Activated CD4-positive, alpha-beta T cell treated with anti-CD3 and anti-CD28 coated beads, Interleukin-2, Interleukin-4, amounts not matched to agents 100 ng/mL and 50 ng/mL, durations not matched to agents 16 hours and 8 hours (primary cell): Measurements from ENCODE around the gene MORN1.
"Not testable (repeated sequence)": the region's sequence is repeated elsewhere in the genome, so short reads cannot be mapped to it uniquely, and the experiment has no call there.

Source experiments
- DNase-seq: peaks from one replicate; pipeline ENCODE4 v3.0.0-alpha.2; 2020; ENCODE audit warnings: low spot score

The MORN1 gene

DNA sequence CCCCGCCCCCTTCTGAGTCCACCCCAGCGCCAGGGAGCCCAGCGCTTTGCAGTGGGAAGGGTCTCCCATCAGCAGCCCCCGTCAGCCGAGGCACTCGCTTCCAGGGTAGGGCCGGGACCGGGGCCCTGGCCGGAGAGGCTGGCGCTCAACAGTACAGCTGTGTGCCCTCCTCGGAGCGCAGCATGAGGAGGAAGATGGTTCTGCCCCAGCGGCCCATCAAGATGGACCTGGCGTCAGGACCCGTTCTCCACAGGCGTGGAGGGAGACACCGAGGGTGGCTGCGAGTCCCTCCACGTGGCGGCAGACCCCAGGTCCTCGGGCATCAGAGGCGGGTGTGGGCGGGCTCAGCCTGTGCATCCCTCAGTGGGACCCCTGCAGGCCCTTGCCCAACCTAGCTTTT, 54.3 kb downstream of the MORN1 start:
- no peak for DNase-seq

DNA sequence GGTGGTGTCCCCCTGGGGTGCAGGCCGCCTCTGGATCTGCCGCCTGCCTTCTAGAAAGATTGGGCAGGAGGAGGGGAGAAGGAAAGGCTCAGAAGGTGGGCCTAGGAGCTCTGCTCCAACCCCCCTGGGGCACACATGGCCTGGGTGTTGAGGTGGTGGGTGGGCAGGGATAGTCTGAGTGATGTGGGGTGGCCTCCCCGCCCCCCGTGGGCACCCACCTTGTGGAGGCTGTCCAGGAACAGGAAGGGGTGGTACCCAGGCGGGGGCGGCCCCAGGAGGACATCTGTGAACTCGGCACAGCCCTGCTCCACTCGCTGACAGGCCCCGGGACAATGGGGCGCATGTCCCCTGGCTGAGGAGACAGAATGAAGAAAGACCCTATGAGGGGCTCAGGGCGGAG, 54.9 kb downstream of the MORN1 start:
- no peak for DNase-seq

DNA sequence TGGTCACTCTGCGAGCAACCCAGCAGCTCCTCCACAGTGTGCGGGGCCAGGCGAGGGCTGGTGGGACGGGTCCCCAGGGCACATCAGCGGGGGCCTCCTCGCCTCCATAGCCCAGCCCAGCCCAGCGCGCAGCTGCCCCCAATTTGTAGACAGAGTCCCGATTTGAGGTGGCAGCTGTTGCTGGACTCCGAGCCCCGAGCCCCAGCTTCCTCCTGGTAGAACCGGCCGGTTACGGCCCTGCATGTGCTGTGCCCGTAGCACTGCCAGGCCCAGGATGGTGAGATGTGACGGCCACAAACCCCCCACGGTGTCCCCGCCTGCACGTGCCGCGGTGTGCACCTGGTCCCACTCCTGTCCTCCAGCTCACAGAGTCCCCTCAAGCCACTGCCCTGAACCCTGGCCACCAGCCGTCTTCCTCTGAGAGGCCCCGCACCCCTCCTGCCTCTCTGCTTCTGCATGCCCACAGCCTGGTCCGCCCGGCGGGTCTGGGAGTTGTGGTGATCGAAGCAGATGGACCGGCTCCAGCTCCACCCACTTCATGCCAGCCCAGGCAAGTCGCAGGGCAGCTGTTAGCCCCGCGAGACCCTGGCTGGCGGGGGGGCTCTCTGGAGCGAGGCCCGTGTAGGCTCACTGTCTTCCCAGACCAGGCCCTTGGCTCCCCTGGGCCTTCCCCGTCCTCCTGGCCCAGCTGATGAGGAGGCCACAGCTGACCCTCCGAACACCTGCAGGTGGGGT, 55.5 kb downstream of the MORN1 start:
- no peak for DNase-seq

DNA sequence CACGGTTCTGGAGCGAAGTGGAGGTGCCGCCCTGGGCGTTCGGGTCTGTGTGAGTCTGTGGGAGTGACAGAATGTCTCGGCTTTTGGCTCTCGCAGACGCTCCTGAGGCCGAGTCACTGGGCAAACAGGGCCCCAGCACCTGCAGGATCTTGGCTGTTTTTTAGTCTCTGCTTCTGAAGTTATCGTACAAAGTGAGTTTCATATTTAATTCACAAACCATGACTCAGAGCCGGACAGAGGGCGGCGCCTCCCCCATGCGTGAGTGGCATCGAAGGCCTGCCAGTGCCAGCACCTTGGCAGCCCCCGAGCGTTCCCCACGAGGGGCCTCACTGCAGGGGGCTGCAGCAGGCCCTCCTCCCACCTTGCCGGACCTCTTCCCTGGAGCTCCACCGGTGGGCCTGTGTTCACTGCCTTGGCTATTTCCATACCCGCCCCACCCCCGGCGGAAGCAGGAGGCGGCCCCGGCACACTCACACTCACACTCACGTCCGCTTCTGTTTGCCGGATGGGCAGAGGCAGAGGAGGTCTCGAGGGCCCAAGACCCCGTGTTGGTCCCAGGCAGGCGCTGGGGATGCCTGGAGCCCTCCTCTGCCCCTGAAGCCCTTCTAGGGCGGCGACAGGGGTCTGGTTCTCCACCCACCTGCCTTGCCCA, 56.3 kb downstream of the MORN1 start:
- no peak for DNase-seq

DNA sequence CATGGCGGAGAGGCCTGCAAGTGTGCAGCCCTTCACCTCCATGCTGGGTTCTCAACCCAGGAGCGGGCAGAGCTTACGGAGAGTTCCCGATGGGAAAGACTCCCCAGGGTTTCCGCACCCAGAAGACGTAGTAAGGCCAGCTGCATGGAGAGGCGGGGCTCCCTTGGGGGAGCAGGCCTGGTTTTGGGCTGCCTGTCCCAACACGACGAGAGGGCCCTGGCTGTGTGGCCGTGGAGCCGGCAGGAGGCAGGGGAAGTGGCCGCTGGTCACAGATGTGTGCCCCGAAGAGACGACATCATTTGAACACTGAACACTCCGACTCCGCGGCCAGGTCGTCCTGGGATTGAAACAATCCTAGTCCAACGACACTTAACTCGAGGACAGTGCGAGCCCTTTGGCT, 57.0 kb downstream of the MORN1 start:
- DNase-seq, result no peak

DNA sequence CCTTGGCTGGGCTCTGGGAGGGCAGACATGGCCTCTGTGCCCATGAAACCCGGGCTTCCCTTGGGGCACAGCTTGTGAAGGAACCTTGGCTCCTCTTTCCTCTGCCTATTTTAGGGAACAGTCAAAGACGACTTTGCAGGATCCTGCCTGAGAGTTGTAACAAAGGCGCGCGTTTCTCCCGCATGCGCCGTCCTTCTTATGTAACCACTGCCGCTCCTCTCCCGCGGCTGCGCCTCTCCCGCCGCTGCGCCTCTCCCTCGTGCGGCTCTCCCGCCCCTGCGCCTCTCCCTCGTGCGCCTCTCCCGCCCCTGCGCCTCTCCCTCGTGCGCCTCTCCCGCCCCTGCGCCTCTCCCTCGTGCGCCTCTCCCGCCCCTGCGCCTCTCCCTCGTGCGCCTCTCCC, 59.8 kb downstream of the MORN1 start:
- not testable (repeated sequence) for DNase-seq

DNA sequence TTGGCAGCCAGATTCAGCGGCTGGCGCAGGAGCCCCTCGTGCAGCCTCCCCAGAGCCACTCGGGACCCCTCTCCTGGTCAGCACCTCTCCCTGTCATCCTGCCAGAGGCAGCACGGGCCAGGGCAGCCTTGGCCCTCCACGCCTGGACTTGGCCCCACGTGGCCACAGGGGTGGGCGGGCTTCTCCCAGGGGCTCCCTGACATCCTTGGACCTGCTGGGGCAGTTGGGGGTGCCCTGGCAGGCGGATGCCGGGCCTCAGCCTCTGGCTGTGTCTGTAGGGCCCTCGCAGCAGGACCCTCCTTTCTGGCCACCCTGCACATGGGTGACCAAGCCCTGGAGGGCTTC, 60.2 kb downstream of the MORN1 start:
- DNase-seq, result no peak

DNA sequence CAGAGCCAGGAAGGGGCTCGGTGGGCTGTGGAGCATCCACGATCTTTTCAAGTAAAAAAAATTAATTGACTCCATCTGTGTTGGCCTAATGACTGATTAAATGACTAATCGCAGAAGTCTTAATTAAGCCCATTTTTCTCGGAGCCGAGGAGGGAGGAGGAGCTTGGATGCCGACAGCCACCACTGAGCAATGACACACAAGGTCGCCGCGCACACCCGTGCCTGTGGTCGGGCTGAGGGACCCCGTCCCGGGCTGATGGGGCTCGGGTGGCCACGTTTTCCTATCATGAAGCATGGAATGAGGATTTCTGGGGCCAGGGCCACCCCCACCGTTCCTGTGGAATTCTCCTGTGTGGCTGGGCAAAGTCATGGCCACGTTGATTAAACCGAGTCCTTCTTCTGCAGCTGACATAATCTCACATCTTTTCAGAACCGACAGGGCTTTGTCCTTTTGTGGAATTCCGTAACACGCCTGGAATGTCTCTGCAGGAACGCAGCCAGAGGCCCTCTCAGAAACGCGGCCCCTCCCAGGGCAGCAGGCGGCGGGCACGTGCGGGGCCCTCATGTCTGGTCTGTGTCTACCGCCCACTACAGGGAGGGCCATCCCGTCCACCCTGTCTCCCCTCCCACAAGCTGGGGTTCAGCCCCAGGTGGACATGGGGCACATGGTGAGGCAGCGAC, 60.7 kb downstream of the MORN1 start:
- DNase-seq, result no peak

DNA sequence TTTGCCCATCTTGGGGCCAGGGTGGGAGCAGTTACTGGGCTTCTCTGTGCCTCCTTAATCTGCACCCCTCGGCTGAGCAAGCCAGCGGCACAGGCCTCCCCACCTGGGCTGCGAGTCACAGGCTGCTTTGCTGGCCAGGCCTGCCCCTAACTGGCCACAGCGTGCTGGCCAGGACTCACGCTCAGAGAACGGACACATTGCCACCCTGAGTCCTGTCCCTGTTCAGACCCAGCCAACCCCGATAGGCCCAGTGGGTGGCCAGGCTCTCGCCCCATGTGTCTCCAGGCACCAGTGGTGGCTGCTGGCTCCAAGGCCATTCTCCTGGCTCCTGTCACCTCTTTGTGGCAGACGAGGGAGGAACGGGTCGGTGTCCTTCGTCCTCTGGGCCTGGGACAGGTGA, 61.3 kb downstream of the MORN1 start:
- DNase-seq, result no peak

DNA sequence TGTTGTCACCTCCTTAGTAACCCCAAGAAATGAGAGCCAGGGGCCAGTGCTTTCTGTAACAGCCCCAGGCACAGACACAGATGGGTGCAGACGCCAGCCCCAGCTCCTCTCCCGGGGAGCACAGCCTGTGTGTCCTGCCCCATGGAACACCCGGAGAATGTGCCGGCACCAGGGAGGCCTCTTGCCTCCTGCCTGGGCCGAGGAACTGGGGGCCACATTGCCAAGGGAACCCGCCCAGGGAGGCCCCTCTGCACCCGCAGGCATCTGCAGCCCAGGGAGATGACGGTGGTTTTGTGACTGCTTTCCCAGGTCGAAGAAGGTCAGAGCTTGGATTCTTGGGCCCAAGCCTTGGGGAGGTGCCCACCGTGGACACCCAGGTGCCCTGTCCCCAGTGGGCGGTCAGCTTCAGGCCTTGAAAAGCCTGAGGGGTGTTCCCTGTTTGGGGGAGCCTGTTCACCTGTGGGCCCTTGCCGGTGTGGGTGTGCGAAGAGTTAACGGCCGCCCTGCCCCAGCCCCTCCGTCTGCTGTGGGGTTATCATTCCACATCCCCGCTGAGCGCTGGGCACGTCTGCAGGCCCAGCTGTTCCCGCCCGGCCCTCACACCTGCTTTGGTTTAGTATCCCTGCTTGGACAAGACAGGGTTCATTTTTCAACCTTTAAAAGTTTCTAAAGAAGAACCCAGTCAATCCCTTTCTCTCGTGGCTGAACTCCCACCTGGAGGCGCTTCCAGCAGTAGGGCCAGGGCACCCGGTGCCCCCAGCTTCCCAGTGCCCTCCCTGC, 62.5 kb downstream of the MORN1 start:
- DNase-seq, result no peak

DNA sequence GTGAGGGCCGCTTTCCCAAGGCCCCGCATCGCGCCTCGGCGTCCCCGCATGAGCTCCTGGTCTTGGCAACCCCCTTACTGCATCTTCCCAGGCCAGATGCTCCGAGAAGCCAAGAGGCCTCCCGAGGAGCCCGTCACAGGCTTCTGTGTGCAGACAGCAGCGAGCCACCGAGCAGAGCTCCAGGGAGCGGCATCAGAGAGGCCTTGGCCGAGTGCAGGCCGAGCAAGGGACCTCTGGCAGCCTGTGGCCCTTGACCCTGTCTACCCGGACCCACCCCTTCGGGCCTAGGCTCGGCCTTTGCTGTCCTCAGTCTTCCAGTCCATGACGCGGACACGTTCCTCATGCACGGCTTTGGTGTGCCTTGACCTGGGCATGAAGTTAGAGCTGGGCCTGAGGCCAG, 63.5 kb downstream of the MORN1 start:
- no peak for DNase-seq

DNA sequence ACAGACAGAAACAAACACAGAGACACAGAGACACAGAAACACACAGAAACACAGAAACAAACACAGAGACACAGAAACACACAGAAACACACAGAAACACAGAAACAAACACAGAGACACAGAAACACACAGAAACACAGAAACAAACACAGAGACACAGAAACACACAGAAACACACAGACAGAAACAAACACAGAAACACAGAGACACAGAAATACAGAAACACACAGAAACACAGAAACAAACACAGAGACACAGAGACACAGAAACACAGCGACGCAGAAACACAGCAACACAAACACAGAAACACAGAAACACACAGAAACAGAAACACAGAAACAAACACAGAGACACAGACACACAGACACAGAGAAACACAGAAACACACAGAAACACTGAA, 64.2 kb downstream of the MORN1 start:
- DNase-seq, result not testable (repeated sequence)

DNA sequence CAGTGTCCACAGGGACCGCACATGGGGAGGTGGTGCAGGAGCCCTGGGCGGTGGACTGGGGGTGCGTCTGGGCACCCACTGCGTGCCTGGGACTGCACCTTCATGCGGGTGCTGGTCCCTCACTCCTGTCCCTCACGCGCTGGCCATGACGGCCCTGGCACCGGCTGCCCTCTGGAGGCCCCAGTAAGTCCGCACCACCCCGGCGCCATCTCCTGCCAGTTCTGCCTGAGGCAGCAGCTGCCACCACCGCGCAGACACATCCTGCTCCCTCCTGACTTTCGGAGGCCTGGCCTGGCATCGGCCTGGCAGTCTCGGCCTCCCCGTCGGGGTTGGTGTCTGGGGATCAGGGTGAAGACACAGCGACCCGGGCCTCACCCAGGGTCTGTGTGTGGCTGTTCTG, 64.8 kb downstream of the MORN1 start:
- no peak for DNase-seq

DNA sequence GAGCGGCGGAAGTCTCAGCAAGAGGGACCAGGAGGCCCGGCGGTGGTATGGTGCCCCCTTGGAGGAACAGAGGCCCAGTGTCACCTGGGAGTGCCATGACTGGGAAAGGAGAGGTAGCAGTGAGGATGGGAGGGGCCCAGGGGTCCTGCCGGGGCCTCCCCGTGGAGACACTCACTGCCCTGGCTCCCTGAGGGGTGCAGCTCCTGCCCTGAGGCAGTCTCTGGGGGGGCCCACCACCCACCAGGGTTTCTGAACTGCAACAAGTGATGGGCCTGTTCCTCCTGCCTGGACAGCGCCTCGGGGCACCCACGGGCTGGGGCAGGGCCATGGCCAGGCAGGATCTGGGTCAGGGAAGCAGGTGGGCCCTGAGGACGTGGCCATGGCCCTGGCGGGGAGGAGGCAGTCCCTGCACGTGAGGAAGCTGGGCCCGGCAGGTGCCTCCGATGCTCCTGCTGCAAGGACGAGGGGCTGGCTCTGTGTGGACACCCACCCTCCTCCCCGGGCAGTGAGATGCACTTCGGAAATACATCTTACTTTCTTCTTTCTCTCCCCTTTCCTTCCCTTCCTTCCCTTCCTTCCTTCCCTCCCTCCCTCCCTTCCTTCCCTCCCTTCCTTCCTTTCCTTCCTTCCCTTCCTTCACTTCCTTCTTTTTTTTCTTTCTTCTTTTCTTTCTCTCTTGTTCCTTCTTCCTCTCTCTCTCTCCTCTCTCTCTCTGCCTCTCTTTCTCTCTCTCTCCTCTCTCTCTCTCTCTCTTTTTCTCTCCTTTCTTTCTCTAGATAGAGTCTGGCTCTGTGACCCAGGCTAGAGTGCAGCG, 66.6 kb downstream of the MORN1 start:
- no peak for DNase-seq

DNA sequence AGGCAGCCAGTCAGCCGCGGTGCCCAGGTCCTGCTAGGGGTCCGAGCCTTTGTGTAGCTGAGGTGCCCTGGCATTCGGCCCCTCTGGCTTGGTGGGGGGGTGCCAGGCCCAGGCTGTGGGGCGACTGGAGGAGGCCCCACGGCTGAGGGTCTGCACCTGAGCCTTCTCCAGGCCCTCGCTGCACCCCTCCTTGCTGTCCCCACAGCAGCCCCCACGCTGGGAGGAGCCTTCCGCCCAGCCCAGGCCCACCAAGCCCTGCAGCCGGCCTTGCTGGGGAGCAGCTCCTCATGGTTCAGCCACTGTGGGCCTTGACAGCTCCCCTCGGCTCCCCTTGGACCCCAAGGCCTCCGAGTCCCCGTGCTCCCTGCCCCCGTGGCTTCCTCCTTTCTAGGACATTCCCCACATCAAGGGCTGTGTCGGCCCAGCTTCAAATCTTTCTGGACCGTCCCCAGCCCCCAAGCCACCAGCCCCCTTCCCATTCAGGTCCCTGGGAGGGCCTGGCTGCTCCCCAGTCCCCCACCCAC, 67.8 kb downstream of the MORN1 start:
- DNase-seq, result no peak

DNA sequence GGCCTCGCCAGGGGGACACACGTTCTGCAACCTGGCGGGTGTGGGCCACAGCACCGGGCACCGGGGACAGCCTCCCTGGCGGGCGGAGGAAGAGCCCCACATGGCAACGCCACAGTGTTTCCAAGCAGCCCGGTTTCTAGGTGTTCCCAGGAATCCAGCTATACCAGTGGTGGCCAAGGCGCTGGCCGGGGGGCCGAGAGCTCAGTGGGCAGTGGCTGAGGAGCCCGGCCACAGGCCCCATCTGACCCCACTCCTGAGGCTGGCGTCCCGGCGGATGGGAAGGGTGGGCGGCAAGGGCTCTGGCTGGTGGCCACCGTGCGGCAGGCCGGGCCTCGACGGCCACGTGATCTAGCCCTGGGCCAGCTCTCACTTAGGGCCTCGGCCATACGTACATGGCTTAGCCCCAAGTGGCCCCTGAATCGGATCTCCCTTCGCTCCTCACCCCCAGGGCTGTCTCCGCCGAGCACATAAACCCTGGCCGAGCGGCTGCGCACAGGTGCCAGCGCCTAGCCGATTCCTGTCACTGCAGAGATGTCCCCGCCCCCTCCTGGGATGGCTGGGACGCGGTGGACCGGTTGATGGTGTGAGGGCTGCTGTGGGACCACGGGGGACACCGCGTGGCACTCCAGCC, 68.7 kb downstream of the MORN1 start:
- DNase-seq, result no peak

DNA sequence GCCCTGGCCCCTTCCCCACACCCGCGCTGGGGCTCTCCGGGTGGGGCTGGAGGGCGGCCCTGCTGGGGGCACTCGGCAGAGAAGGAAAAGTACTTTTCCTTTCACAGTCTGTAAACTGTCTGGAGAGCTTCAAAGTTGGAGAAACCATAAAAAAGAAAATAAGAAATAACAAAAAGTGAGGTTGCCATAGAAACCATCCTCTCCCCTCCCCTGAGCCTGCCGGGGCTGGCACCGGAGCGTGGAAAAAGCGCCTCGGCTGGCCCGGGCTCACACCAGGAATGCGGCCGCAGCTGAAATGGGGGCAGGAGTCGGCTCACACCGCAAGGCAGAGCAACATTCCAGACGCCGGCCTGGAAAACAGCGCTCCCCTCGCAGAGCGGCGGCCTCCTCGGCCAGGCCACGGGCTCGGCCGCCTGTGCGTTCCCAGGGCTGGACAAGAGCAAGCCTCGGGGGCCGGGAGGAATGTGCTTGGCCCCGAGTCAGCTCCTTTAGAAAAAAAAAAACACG, 69.2 kb downstream of the MORN1 start:
- DNase-seq, result no peak

DNA sequence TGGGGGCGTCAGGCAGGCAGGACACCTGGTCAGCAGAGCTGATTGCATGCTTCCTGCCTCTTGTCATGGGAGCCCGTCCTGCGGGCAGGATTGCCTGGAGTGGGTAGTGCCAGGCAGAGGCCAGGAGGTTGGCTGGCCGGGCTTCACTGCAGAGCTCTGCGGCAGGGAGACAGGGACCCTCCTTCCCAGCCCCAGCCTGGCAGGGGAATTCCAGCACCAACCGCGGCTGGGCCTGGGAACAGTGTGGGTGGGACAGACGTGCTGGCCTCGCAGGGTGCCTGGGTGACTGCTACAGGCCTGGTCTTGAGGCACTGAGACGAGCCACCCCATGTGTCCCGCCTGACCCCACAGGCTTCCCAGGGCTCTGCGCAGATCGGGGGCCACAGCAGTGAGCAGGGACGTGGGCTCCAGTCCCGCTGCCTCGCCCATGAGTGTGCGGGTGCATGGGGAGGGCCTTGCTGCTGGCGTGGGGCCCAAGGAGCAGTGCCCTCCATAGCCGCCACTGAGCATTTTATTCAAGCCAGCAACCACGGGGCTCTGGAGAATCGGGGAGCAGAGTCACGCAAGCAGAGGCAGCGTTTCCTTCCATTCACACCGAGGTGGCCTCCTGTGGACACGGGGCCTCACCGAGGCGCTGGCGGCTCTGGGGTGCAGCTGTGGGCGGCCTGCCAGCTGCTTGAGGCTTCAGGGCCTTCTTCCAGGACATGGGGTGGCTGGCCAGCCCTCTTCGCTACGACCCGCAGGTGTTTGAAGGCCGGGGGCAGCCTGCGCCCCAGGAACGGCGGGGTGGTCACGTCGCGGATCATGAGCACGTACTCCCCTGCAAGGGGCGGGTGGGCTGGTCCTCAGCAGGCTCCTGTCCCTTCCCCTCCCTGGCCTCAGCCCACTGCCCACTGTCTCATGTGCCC, 70.3 kb downstream of the MORN1 start:
- no peak for DNase-seq

DNA sequence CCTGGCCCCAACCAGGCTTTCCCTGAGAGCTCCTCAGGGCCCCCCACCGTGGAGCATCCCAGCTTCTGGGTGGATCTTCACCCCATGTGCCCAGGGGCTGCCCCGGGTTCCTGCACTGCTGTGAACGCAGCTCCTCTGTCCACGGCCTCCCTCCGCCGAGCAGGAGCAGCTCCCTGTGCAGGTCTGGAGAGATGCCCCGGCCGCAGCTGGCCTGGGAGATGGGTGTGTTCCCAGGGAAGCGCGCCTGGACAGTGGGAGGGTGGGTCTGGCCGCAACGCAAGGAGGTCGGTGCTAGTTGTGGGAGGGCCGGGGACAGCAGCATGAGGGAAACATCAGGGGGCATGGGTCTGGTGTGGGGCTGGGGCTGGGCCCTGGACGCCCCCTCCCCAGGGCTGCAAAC, 71.3 kb downstream of the MORN1 start:
- no peak for DNase-seq

DNA sequence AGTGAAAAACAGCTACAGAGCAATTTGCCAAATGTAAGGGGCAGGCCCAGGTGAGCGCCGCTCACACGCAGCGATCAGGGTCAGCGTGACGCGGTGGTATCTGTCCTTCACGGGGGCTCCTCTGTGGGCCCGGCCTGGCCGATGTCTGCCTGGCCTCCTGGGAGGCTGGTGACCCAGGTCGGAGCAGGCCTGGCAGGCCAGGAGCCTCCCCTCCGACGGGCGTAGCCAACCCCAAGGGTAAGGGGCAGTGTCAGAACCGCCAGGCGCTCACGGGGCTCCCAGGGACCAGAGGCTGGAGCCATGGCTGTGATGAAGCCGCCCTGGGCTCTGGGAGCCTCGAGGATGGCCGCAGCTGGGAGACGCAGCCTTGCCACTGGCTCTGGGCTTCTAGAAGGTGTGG, 72.1 kb downstream of the MORN1 start:
- DNase-seq, result no peak
